GM23338 (cell line): ENCODE data around the gene STX5. TPM values are rescaled to one million over a fixed set of nuclear protein-coding genes. Genes with fewer than 3 reads are reported as not detected.

Experiments used
- ATAC-seq: fragments of 200-7000 bp; cut with Tn5 transposase; 3 replicates; pipeline ENCODE4 v1.9.1; 2020
- DNase-seq: peaks from one replicate; pipeline ENCODE4 v3.0.0-alpha.2; 2015; ENCODE audit warnings: low spot score
- H2AFZ ChIP-seq: fragments of 200-600 bp; sonication (generic); 2 replicates; pipeline ENCODE4 v1.8.0; 2016; ENCODE audit warnings: antibody characterized with exemption, mild to moderate bottlenecking, moderate library complexity
- H3F3A ChIP-seq: fragments of 200-600 bp; sonication (generic); replicated peaks from 2 replicates; pipeline ENCODE4 v1.8.0; 2017; ENCODE audit warnings: antibody characterized with exemption, mixed run types, low read depth
- H3K27ac ChIP-seq: fragments of 200-600 bp; sonication (generic); 2 replicates; pipeline ENCODE4 v1.6.1; 2016; ENCODE audit warnings: low read depth
- H3K27me3 ChIP-seq: fragments of 200-600 bp; sonication (generic); 2 replicates; pipeline ENCODE4 v1.8.0; 2016; ENCODE audit warnings: mild to moderate bottlenecking, mixed run types, moderate library complexity; ENCODE audit not compliant: insufficient read depth
- H3K36me3 ChIP-seq: fragments of 200-600 bp; sonication (generic); 2 replicates; pipeline ENCODE4 v1.8.0; 2016; ENCODE audit warnings: mild to moderate bottlenecking; ENCODE audit not compliant: insufficient read depth
- H3K4me1 ChIP-seq: fragments of 200-600 bp; sonication (generic); 2 replicates; pipeline ENCODE4 v1.8.0; 2016; ENCODE audit warnings: mild to moderate bottlenecking, moderate library complexity; ENCODE audit not compliant: insufficient read depth
- H3K4me2 ChIP-seq: fragments of 200-600 bp; sonication (generic); 2 replicates; pipeline ENCODE4 v1.7.1; 2017; ENCODE audit warnings: mixed run types
- H3K4me3 ChIP-seq: fragments of 200-600 bp; sonication (generic); 2 replicates; pipeline ENCODE4 v1.6.1; 2016; ENCODE audit warnings: mixed run types
- H3K79me2 ChIP-seq: fragments of 200-600 bp; sonication (generic); replicated peaks from 2 replicates; pipeline ENCODE4 v1.8.0; 2017; ENCODE audit warnings: mild to moderate bottlenecking; ENCODE audit not compliant: insufficient read depth
- H3K9me2 ChIP-seq: fragments of 200-600 bp; sonication (generic); 2 replicates; pipeline ENCODE4 v1.8.0; 2017; ENCODE audit not compliant: insufficient read depth
- H4K20me1 ChIP-seq: fragments of 200-600 bp; sonication (generic); replicated peaks from 2 replicates; pipeline ENCODE4 v1.8.0; 2017; ENCODE audit warnings: mild to moderate bottlenecking; ENCODE audit not compliant: insufficient read depth
- H3K27ac Mint-ChIP-seq: 2 replicates; pipeline ENCODE4 v1.8.0; 2020; ENCODE audit warnings: inconsistent platforms, mild to moderate bottlenecking, moderate library complexity, mixed read lengths
- H3K27me3 Mint-ChIP-seq: 3 replicates; pipeline ENCODE4 v1.8.0; 2022; ENCODE audit warnings: low read depth, mild to moderate bottlenecking, moderate library complexity, mixed read lengths, inconsistent platforms; ENCODE audit not compliant: insufficient read depth, poor library complexity
- H3K36me3 Mint-ChIP-seq: 3 replicates; pipeline ENCODE4 v1.8.0; 2021; ENCODE audit warnings: low read depth, mild to moderate bottlenecking, inconsistent platforms, moderate library complexity, mixed read lengths
- H3K4me1 Mint-ChIP-seq: 3 replicates; pipeline ENCODE4 v1.8.0; 2020; ENCODE audit warnings: mild to moderate bottlenecking, inconsistent platforms, mixed read lengths
- H3K4me3 Mint-ChIP-seq: 3 replicates; pipeline ENCODE4 v1.8.0; 2021; ENCODE audit warnings: moderate library complexity, mild to moderate bottlenecking, inconsistent platforms, mixed read lengths
- H3K9me3 Mint-ChIP-seq: 3 replicates; pipeline ENCODE4 v1.8.0; 2020; ENCODE audit warnings: moderate library complexity, mild to moderate bottlenecking, inconsistent platforms, mixed read lengths
- CREB1 ChIP-seq: fragments of 250-450 bp; sonication (Bioruptor Pico); IDR thresholded peaks from 2 replicates; pipeline ENCODE4 v1.5.0; 2020; ENCODE audit warnings: low read depth, mild to moderate bottlenecking, moderate library complexity
- STAT1 ChIP-seq: IDR thresholded peaks from one replicate; pipeline ENCODE4 v1.6.1; 2016; ENCODE audit warnings: antibody characterized with exemption; ENCODE audit not compliant: unreplicated experiment
- ZNF114 ChIP-seq: fragments of 250-450 bp; sonication (Bioruptor Pico); IDR thresholded peaks from 2 replicates; pipeline ENCODE4 v1.5.0; 2020; ENCODE audit warnings: mild to moderate bottlenecking, moderate library complexity
- ZNF331 ChIP-seq: fragments of 250-450 bp; sonication (Bioruptor Pico); IDR thresholded peaks from 2 replicates; pipeline ENCODE4 v1.5.0; 2020; ENCODE audit warnings: low read depth, mild to moderate bottlenecking, moderate library complexity
- polyA plus RNA-seq: library from polyadenylated mRNA; unstranded; fragments of >200 nt; fragmentation: Nextera tagmentation; extraction: Ambion mirVana; gene quantifications from 2 replicates; pipeline ENCODE4 v1.2.1, GENCODE V29; 2016
- total RNA-seq: library from RNA; depleted of rRNA; stranded (reverse); fragments of >200 nt; shearing (Covaris generic); gene quantifications from 2 replicates; pipeline ENCODE4 v1.2.3, GENCODE V29; 2014
- TF ChIP-seq, protein P1 (sequence below): IDR thresholded peaks from one replicate; pipeline ENCODE4 v1.6.1; 2018; ENCODE audit warnings: antibody characterized with exemption; ENCODE audit not compliant: unreplicated experiment
- TF ChIP-seq, protein P2 (sequence below), 2 experiments: fragments of 200-600 bp in 1 of 2; sonication (generic) in 1 of 2; conservative IDR thresholded peaks; 2 replicates each; pipeline versions ENCODE4 v1.5.1 to v1.6.1; 2016 to 2017; ENCODE audit warnings: antibody characterized with exemption in 2 of 2, low read depth in 2 of 2, mild to moderate bottlenecking in 2 of 2, moderate library complexity in 1 of 2

Gene STX5
- total and polyA plus RNA-seq, 2 experiments from 2014 or later: 7.7 to 22.2 TPM

DNA sequence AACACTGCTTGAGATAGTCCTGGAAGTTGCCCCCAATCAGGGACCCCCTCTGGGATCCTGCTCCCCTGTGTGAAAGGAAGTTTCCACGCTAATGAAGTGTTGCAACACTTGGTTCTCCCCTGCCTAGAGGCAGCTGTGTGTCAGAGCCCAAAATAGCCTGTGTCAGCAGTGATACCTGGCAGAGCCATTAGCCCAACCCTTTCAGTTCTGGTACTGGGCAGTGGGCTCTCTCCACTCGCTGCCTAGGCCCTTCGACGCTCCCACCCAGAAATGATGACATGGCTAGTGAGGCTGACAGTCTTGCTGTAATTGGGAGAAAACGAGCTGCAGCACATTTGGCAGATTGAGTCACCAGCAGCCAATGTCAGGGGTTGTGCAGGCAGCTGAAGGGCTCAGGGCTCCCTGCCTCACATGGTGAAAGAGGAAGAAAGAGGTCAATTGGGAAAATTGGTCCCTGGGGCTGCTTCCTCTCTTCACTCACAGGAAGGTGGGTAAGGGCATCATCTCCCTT is 25.2 kb downstream of the STX5 start (continued):
- TF ChIP-seq, protein P1, sequence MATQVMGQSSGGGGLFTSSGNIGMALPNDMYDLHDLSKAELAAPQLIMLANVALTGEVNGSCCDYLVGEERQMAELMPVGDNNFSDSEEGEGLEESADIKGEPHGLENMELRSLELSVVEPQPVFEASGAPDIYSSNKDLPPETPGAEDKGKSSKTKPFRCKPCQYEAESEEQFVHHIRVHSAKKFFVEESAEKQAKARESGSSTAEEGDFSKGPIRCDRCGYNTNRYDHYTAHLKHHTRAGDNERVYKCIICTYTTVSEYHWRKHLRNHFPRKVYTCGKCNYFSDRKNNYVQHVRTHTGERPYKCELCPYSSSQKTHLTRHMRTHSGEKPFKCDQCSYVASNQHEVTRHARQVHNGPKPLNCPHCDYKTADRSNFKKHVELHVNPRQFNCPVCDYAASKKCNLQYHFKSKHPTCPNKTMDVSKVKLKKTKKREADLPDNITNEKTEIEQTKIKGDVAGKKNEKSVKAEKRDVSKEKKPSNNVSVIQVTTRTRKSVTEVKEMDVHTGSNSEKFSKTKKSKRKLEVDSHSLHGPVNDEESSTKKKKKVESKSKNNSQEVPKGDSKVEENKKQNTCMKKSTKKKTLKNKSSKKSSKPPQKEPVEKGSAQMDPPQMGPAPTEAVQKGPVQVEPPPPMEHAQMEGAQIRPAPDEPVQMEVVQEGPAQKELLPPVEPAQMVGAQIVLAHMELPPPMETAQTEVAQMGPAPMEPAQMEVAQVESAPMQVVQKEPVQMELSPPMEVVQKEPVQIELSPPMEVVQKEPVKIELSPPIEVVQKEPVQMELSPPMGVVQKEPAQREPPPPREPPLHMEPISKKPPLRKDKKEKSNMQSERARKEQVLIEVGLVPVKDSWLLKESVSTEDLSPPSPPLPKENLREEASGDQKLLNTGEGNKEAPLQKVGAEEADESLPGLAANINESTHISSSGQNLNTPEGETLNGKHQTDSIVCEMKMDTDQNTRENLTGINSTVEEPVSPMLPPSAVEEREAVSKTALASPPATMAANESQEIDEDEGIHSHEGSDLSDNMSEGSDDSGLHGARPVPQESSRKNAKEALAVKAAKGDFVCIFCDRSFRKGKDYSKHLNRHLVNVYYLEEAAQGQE: no peak
- no peak for TF ChIP-seq ZNF331
- TF ChIP-seq CREB1 (CRISPR knock-in tag): no peak
- no peak for TF ChIP-seq ZNF114 (CRISPR knock-in tag)
- TF ChIP-seq, protein P2, sequence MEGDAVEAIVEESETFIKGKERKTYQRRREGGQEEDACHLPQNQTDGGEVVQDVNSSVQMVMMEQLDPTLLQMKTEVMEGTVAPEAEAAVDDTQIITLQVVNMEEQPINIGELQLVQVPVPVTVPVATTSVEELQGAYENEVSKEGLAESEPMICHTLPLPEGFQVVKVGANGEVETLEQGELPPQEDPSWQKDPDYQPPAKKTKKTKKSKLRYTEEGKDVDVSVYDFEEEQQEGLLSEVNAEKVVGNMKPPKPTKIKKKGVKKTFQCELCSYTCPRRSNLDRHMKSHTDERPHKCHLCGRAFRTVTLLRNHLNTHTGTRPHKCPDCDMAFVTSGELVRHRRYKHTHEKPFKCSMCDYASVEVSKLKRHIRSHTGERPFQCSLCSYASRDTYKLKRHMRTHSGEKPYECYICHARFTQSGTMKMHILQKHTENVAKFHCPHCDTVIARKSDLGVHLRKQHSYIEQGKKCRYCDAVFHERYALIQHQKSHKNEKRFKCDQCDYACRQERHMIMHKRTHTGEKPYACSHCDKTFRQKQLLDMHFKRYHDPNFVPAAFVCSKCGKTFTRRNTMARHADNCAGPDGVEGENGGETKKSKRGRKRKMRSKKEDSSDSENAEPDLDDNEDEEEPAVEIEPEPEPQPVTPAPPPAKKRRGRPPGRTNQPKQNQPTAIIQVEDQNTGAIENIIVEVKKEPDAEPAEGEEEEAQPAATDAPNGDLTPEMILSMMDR (conservative IDR thresholded peaks at IDR 0.05; ENCODE audit: low read depth in 2 of 2): no peak

DNA sequence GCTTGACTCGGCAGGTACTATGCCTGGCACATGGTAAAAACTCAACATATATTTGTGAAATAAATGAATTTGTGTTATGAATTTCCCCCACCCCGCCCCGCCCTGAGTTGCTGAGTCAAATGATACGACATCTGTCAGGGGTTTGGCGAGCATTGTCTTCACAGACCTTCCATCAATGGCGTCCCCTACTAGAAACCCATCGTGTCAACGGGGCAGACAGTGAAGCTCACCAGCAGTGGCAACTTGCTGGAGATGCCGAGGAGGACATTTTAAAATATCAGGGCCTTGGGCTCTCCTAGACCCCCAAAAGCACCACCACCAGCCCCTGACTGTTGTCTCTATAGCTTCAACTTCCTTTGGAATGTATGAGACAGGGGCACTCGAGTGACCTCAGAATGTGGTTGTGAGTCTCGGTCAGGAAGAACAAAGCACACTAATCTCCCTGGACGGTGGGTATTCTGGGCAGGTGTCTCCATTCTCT is 25.9 kb downstream of the STX5 start:
- H3K27me3 ChIP-seq: no peaks in the 10 kb centered on the region
- no peaks in the 10 kb centered on the region for H3K9me2 ChIP-seq
- peak overlapping the region; percentile 92 for H3K27ac ChIP-seq
- peaks cover 20% of the 10 kb centered on the region; the same call in 1 of the 2 replicates for H3K36me3 ChIP-seq
- peaks cover 28% of the 10 kb centered on the region for H3K36me3 Mint-ChIP-seq
- H3K79me2 ChIP-seq: peaks cover 27% of the 10 kb centered on the region
- peak; percentile 47 for DNase-seq
- peaks cover 12% of the 10 kb centered on the region for H3F3A ChIP-seq
- H4K20me1 ChIP-seq: peaks cover 10% of the 10 kb centered on the region
- ATAC-seq: peak; percentile 10
- peaks cover 18% of the 10 kb centered on the region for H3K4me1 Mint-ChIP-seq
- peak overlapping the region; percentile 97 for H3K4me3 Mint-ChIP-seq
- peak overlapping the region; percentile 94 for H3K4me2 ChIP-seq
- H3K4me1 ChIP-seq: peaks cover 14% of the 10 kb centered on the region; the same call in 1 of the 2 replicates
- H3K27me3 Mint-ChIP-seq: peaks cover 5% of the 10 kb centered on the region
- H2AFZ ChIP-seq: peak overlapping the region; percentile 98
- H3K4me3 ChIP-seq: peak overlapping the region; percentile 73
- no peaks in the 10 kb centered on the region for H3K9me3 Mint-ChIP-seq
- peak overlapping the region; percentile 78 for H3K27ac Mint-ChIP-seq
- TF ChIP-seq STAT1: no peak
- TF ChIP-seq, protein P1: no peak
- TF ChIP-seq, protein P2 (conservative IDR thresholded peaks at IDR 0.05; ENCODE audit: low read depth in 2 of 2): no peak
